ENCODE data around the gene UBE4A. TPM values are rescaled to one million over a fixed set of nuclear protein-coding genes. Genes with fewer than 3 reads are reported as not detected.

Gene UBE4A
- polyA plus RNA-seq, 1 of the 3 experiments (the other 2 are of a cell fraction), result 7.7 TPM

GRCh38 chr11:118314988-118315411 lies 44.4 kb upstream of the UBE4A start:
- Histone ChIP-seq H3K9ac (no peak overlapping the region), H3K27me3 (ENCODE audit: insufficient read depth) (peaks cover 46% of the 10 kb centered on the region; the same call in 1 of the 2 replicates), H3K36me3 (replicated peaks in 1 of 2; ENCODE audit: control insufficient read depth in 1 of 2, insufficient read depth in 2 of 2, low read length in 1 of 2) (no peaks in the 10 kb centered on the region), H3K4me3 (ENCODE audit: low read depth in 2 of 2, low read length in 1 of 2) (no peak overlapping the region), H3K4me2 (no peak overlapping the region), H3K4me1 (ENCODE audit: control insufficient read depth in 1 of 2, insufficient read depth in 2 of 2, low read depth in 1 of 2, low read length in 1 of 2) (no peaks in the 10 kb centered on the region), H3K79me2 (ENCODE audit: insufficient read depth) (no peaks in the 10 kb centered on the region), H4K20me1 (ENCODE audit: insufficient read depth) (no peaks in the 10 kb centered on the region), H3K27ac (ENCODE audit: low read depth in 2 of 2, low read length in 1 of 2) (no peak overlapping the region), H3K9me2 (no peaks in the 10 kb centered on the region), H3F3A (replicated peaks; ENCODE audit: insufficient read depth) (no peaks in the 10 kb centered on the region), H3K9me3 (no peaks in the 10 kb centered on the region), H2AFZ (ENCODE audit: low read depth) (no peak overlapping the region)
- DNase-seq, result no peak
- 40% methylated on average over 7 of the region's 7 CpGs for WGBS (ENCODE audit: low lambda C conversion rate)
- POLR2A ChIA-PET, result no interaction called here
- TF ChIP-seq FOXJ3 (CRISPR knock-in tag; IDR thresholded peaks at IDR 0.05) (no peak), RFX5 (IDR thresholded peaks at IDR 0.05; ENCODE audit: low read length) (no peak), USF1 (IDR thresholded peaks at IDR 0.05; ENCODE audit: borderline replicate concordance, low read depth) (no peak), REST (IDR thresholded peaks at IDR 0.05; ENCODE audit: low read depth, low read length) (no peak), TEAD4 (IDR thresholded peaks at IDR 0.05; ENCODE audit: borderline replicate concordance, insufficient read depth) (no peak), FOSL2 (IDR thresholded peaks at IDR 0.05; ENCODE audit: borderline replicate concordance, low read depth) (no peak), GABPA (IDR thresholded peaks at IDR 0.05; ENCODE audit: low read depth) (no peak), RCOR1 (IDR thresholded peaks at IDR 0.05; ENCODE audit: low read length) (no peak), RAD21 (IDR thresholded peaks at IDR 0.05; ENCODE audit: low read length) (no peak), POLR2AphosphoS5 (IDR thresholded peaks at IDR 0.05; ENCODE audit: low read depth, low read length) (no peak), USF2 (IDR thresholded peaks at IDR 0.05; ENCODE audit: borderline replicate concordance, low read depth, low read length) (no peak), MAX (IDR thresholded peaks at IDR 0.05; ENCODE audit: low read depth) (no peak)
- CTCF ChIA-PET, result interaction anchor here (0.6 to 1.6 kb wide), 2 partner anchors 14 to 144 kb away, joined by 3 to 4 read pairs; no protein-coding TSS in a partner anchor

- H4K20me1 ChIP-seq (ENCODE audit: insufficient read depth), result no peaks in the 10 kb centered on the region
- H3K9me3 ChIP-seq, result no peaks in the 10 kb centered on the region
- no peaks in the 10 kb centered on the region for H3K36me3 ChIP-seq (replicated peaks in 1 of 2; ENCODE audit: control insufficient read depth in 1 of 2, insufficient read depth in 2 of 2, low read length in 1 of 2)
- H3K27me3 ChIP-seq (ENCODE audit: insufficient read depth), result peaks cover 38% of the 10 kb centered on the region; the same call in 1 of the 2 replicates
- no peak for DNase-seq
- H3K9ac ChIP-seq, result no peak overlapping the region
- no peaks in the 10 kb centered on the region for H3K4me1 ChIP-seq (ENCODE audit: control insufficient read depth in 1 of 2, insufficient read depth in 2 of 2, low read depth in 1 of 2, low read length in 1 of 2)
- H3K27ac ChIP-seq (ENCODE audit: low read depth in 2 of 2, low read length in 1 of 2), result no peak overlapping the region
- no peaks in the 10 kb centered on the region for H3K79me2 ChIP-seq (ENCODE audit: insufficient read depth)
- H3F3A ChIP-seq (replicated peaks; ENCODE audit: insufficient read depth), result no peaks in the 10 kb centered on the region
- POLR2A ChIA-PET, result no interaction called here
- 30% methylated on average over 4 of the region's 4 CpGs for WGBS (ENCODE audit: low lambda C conversion rate)
- H2AFZ ChIP-seq (ENCODE audit: low read depth), result no peak overlapping the region
- H3K9me2 ChIP-seq, result no peaks in the 10 kb centered on the region
- CTCF ChIA-PET, result no interaction called here
- no peak overlapping the region for H3K4me3 ChIP-seq (ENCODE audit: low read depth in 2 of 2, low read length in 1 of 2)
- no peak overlapping the region for H3K4me2 ChIP-seq
- TF ChIP-seq GATA2 (CRISPR knock-in tag; IDR thresholded peaks at IDR 0.05), result no peak
- TF ChIP-seq RFX5 (IDR thresholded peaks at IDR 0.05; ENCODE audit: low read length), result no peak
- TF ChIP-seq IRF3 (IDR thresholded peaks at IDR 0.05; ENCODE audit: low read depth, low read length), result no peak
- TF ChIP-seq FOXM1 (IDR thresholded peaks at IDR 0.05; ENCODE audit: low read depth), result no peak
- TF ChIP-seq TEAD4 (IDR thresholded peaks at IDR 0.05; ENCODE audit: borderline replicate concordance, insufficient read depth), result no peak
- no peak for TF ChIP-seq CTCF (IDR thresholded peaks at IDR 0.05)
- no peak for TF ChIP-seq TCF12 (IDR thresholded peaks at IDR 0.05)
- TF ChIP-seq CHD2 (IDR thresholded peaks at IDR 0.05; ENCODE audit: low read length, partially characterized antibody), result no peak
- TF ChIP-seq FOSL2 (IDR thresholded peaks at IDR 0.05; ENCODE audit: borderline replicate concordance, low read depth), result no peak
- TF ChIP-seq FOXJ3 (CRISPR knock-in tag; IDR thresholded peaks at IDR 0.05), result no peak
Measured at GRCh38 chr11:118318124-118318523, 41.3 kb upstream of the UBE4A start.

Measured in SK-N-SH (cell line).